ENCODE results near the gene RYR1. TPM values are rescaled to one million over a fixed set of nuclear protein-coding genes. Genes with fewer than 3 reads are reported as not detected.

Gene RYR1
- total RNA-seq, 4 donors from 2014 or later, result 0.20 to 2.1 (median 1.4) TPM

GRCh38 chr19:38543807-38544568, 110.5 kb downstream of the RYR1 start:
- Histone ChIP-seq H3K27me3 (no peaks in the 10 kb centered on the region), H3K27ac (peak overlapping the region in 1 of 4 donors; percentile 42), H3K9me3 (no peaks in the 10 kb centered on the region), H3K4me3 (peak overlapping the region in 1 of 4 donors; percentile 3), H3K36me3 (no peaks in the 10 kb centered on the region), H3K4me1 (peaks cover 0 to 9% (median 1%) of the 10 kb centered on the region in 4 donors)
- in situ Hi-C loops (cut with MboI; ENCODE audit: low pct_ligation_motif_present in 1 of 4, low pct_unique_long_range_greater_than_20kb in 1 of 4, low sequenced_read_pairs in 3 of 4), result loop anchor here in 2 of 4 donors (10.0 to 25.0 kb wide), 3 partner anchors 71 to 393 kb away; partner anchors contain the start of genes EIF3K (in 1 of the 2), MAP4K1 (in 1 of the 2), MRPS12 (in 1 of the 2) and SARS2 (in 1 of the 2)
- intact Hi-C loops (cut with DNase I; ENCODE audit: low total_unique reads), result no loop called here
- TF ChIP-seq CTCF (IDR thresholded peaks at IDR 0.05), result peak in 4 of 5 experiments; percentile 48 to 58 (median 52)
- TF ChIP-seq POLR2AphosphoS5 (IDR thresholded peaks at IDR 0.05), result no peak
- peak; percentile 42 for DNase-seq
- 33 to 60% methylated on average over 3 to 21 of the region's 21 CpGs for WGBS, 2 donors (ENCODE audit: low coverage in 1 of 2)

GRCh38 chr19:38544569-38545315, 111.3 kb downstream of the RYR1 start:
- DNase-seq, result no peak
- H3K27ac ChIP-seq, result peak overlapping the region in 1 of 4 donors; percentile 42
- intact Hi-C loops (cut with DNase I; ENCODE audit: low total_unique reads), result no loop called here
- no peaks in the 10 kb centered on the region for H3K36me3 ChIP-seq
- in situ Hi-C loops (cut with MboI; ENCODE audit: low pct_ligation_motif_present in 1 of 4, low pct_unique_long_range_greater_than_20kb in 1 of 4, low sequenced_read_pairs in 3 of 4), result loop anchor here in 2 of 4 donors (10.0 to 25.0 kb wide), 3 partner anchors 70 to 393 kb away; partner anchors contain the start of genes EIF3K (in 1 of the 2), MAP4K1 (in 1 of the 2), MRPS12 (in 1 of the 2) and SARS2 (in 1 of the 2)
- no peaks in the 10 kb centered on the region for H3K27me3 ChIP-seq
- peak overlapping the region in 1 of 4 donors; percentile 3 for H3K4me3 ChIP-seq
- H3K4me1 ChIP-seq, result peaks cover 0 to 9% (median 0%) of the 10 kb centered on the region in 4 donors
- WGBS, 2 donors (ENCODE audit: low coverage in 1 of 2), result 0 to 42% methylated on average over 3 to 6 of the region's 6 CpGs
- TF ChIP-seq EP300 (IDR thresholded peaks at IDR 0.05; ENCODE audit: low read depth) (no peak), CTCF (IDR thresholded peaks at IDR 0.05) (peak in 1 of 5 experiments; percentile 52), POLR2AphosphoS5 (IDR thresholded peaks at IDR 0.05) (no peak)
- no peaks in the 10 kb centered on the region for H3K9me3 ChIP-seq

- no peak overlapping the region for H3K27ac ChIP-seq
- no peak overlapping the region for H3K4me3 ChIP-seq
- peaks cover 0 to 9% (median 0%) of the 10 kb centered on the region in 4 donors for H3K4me1 ChIP-seq
- H3K36me3 ChIP-seq, result no peaks in the 10 kb centered on the region
- H3K9me3 ChIP-seq, result no peaks in the 10 kb centered on the region
- DNase-seq, result no peak
- intact Hi-C loops (cut with DNase I; ENCODE audit: low total_unique reads) (no loop called here), in situ Hi-C loops (cut with MboI; ENCODE audit: low pct_ligation_motif_present in 1 of 4, low pct_unique_long_range_greater_than_20kb in 1 of 4, low sequenced_read_pairs in 3 of 4) (loop anchor here in 2 of 4 donors (10.0 to 25.0 kb wide), 3 partner anchors 69 to 392 kb away; partner anchors contain the start of genes EIF3K (in 1 of the 2), MAP4K1 (in 1 of the 2), MRPS12 (in 1 of the 2) and SARS2 (in 1 of the 2))
- no peaks in the 10 kb centered on the region for H3K27me3 ChIP-seq
- TF ChIP-seq POLR2A (IDR thresholded peaks at IDR 0.05) (no peak), CTCF (IDR thresholded peaks at IDR 0.05) (no peak), POLR2AphosphoS5 (IDR thresholded peaks at IDR 0.05) (no peak), EP300 (IDR thresholded peaks at IDR 0.05; ENCODE audit: low read depth) (no peak)
- 91% methylated on average over 8 of the region's 8 CpGs; no CpG with 5 or more reads in 1 of the 2 donors for WGBS, 2 donors (ENCODE audit: low coverage in 1 of 2)
Observed at GRCh38 chr19:38545596-38545995, 112.1 kb downstream of the RYR1 start.

- Histone ChIP-seq H3K4me3 (no peak overlapping the region), H3K4me1 (peaks cover 0 to 9% (median 0%) of the 10 kb centered on the region in 4 donors), H3K36me3 (no peaks in the 10 kb centered on the region), H3K9me3 (no peaks in the 10 kb centered on the region), H3K27ac (no peak overlapping the region), H3K27me3 (no peaks in the 10 kb centered on the region)
- WGBS, 2 donors (ENCODE audit: low coverage in 1 of 2), result 83 to 88% methylated on average over 5 of the region's 5 CpGs
- TF ChIP-seq POLR2AphosphoS5 (IDR thresholded peaks at IDR 0.05), result no peak
- intact Hi-C loops (cut with DNase I; ENCODE audit: low total_unique reads) (no loop called here), in situ Hi-C loops (cut with MboI; ENCODE audit: low pct_ligation_motif_present in 1 of 4, low pct_unique_long_range_greater_than_20kb in 1 of 4, low sequenced_read_pairs in 3 of 4) (loop anchor here in 2 of 4 donors (10.0 to 25.0 kb wide), 3 partner anchors 67 to 390 kb away; partner anchors contain the start of genes EIF3K (in 1 of the 2), MAP4K1 (in 1 of the 2), MRPS12 (in 1 of the 2) and SARS2 (in 1 of the 2))
- DNase-seq, result no peak
Observed at GRCh38 chr19:38547421-38547820, 113.9 kb downstream of the RYR1 start.

Data from transverse colon (tissue), 4 donors.